DND-41 (cell line): Measurements from ENCODE around the gene NIM1K.
"Not testable (repeated sequence)": the region's sequence is repeated elsewhere in the genome, so short reads cannot be mapped to it uniquely, and the experiment has no call there.

Experiments
- CTCF ChIP-seq: IDR thresholded peaks from 2 replicates; pipeline ENCODE4 v1.5.1; 2012; ENCODE audit warnings: borderline replicate concordance, low read length, moderate library complexity, mild to moderate bottlenecking; ENCODE audit not compliant: poor library complexity, severe bottlenecking; ENCODE audit errors: extremely low read depth
- EZH2 ChIP-seq: IDR thresholded peaks from 3 replicates; pipeline ENCODE4 v1.6.1; 2012; ENCODE audit warnings: borderline replicate concordance, low read depth, mild to moderate bottlenecking, moderate library complexity, low read length, inconsistent platforms; ENCODE audit not compliant: severe bottlenecking

- TF ChIP-seq CTCF, EZH2: not testable (repeated sequence)
Observed at GRCh38 chr5:43262269-43262668, 70.2 kb downstream of the NIM1K start.
